Prostate gland (tissue), 2 donors: ENCODE data around the gene BEAN1. TPM values are rescaled to one million over a fixed set of nuclear protein-coding genes. Genes with fewer than 3 reads are reported as not detected.

Experiments
- DNase-seq: peaks from one replicate; pipeline ENCODE4 v3.0.0-alpha.2; 2019; ENCODE audit warnings: low spot score
- H3K27ac ChIP-seq, 2 donors: fragments of 200-600 bp; sonication (generic); 2 replicates each; pipeline ENCODE4 v1.5.1; 2017 to 2019
- H3K27me3 ChIP-seq: fragments of 200-600 bp; sonication (generic); replicated peaks from 2 replicates; pipeline ENCODE4 v1.5.1; 2019; ENCODE audit not compliant: insufficient read depth
- H3K36me3 ChIP-seq, 2 donors: fragments of 200-600 bp; sonication (generic); 1 replicate in 1 of 2; 2 replicates in 1 of 2; pipeline versions ENCODE4 v1.5.1 to v1.8.1; 2017 to 2019
- H3K4me1 ChIP-seq: fragments of 200-600 bp; sonication (generic); replicated peaks from 2 replicates; pipeline ENCODE4 v1.5.1; 2019
- H3K4me3 ChIP-seq, 2 donors: fragments of 200-600 bp; sonication (generic); 2 replicates each; pipeline ENCODE4 v1.5.1; 2017 to 2019
- H3K9me3 ChIP-seq: fragments of 200-600 bp; sonication (generic); 2 replicates; pipeline ENCODE4 v1.5.1; 2017
- CTCF ChIP-seq, 4 experiments: fragments of 200-600 bp in 2 of 4; fragments of 450-650 bp in 2 of 4; sonication (generic) in 2 of 4; IDR thresholded peaks; 1 replicate in 3 of 4; 2 replicates in 1 of 4; pipeline ENCODE4 v1.5.1; 2016 to 2019; ENCODE audit warnings: antibody characterized with exemption in 4 of 4, mild to moderate bottlenecking in 2 of 4, moderate library complexity in 2 of 4
- POLR2A ChIP-seq: fragments of 450-650 bp; IDR thresholded peaks from one replicate; pipeline ENCODE4 v1.6.1; 2016; ENCODE audit warnings: antibody characterized with exemption, mild to moderate bottlenecking
- POLR2AphosphoS5 ChIP-seq: sonication (generic); formaldehyde crosslinking; IDR thresholded peaks from one replicate; pipeline ENCODE4 v1.6.1; 2017; ENCODE audit warnings: antibody characterized with exemption
- WGBS: methylation state at CpG from one replicate; pipeline ENCODE4 v1.1.5; 2018; 5-methylcytosine and 5-hydroxymethylcytosine counted together
- intact Hi-C: fragments of 100-400 bp; cut with DNase I; formaldehyde crosslinking; loops from one replicate; pipeline ENCODE4 v1.14.2; 2022
- total RNA-seq, 2 donors: library from RNA; depleted of rRNA; stranded (reverse); fragments of >200 nt; gene quantifications; one replicate each; pipeline ENCODE4 v1.1.0, GENCODE V29; 2016

The BEAN1 gene
- total RNA-seq, 2 donors from 2014 or later, result 0.14 to 0.51 TPM

GRCh38 chr16:66380421-66380820, 46.7 kb upstream of the BEAN1 start:
- DNase-seq, result no peak
- intact Hi-C loops, result no loop called here

GRCh38 chr16:66381585-66382170, 45.4 kb upstream of the BEAN1 start:
- Histone ChIP-seq H3K36me3 (no peaks in the 10 kb centered on the region), H3K4me3 (no peak overlapping the region), H3K27ac (no peak overlapping the region), H3K9me3 (no peaks in the 10 kb centered on the region), H3K27me3 (no peaks in the 10 kb centered on the region), H3K4me1 (no peaks in the 10 kb centered on the region)
- TF ChIP-seq POLR2AphosphoS5 (no peak), POLR2A (no peak), CTCF (IDR thresholded peaks at IDR 0.05) (no peak)
- DNase-seq, result no peak
- intact Hi-C loops, result no loop called here
- WGBS, result 92% methylated on average over 5 of the region's 5 CpGs

More at GRCh38 chr16:66380421-66380820, 46.7 kb upstream of the BEAN1 start:
- no peaks in the 10 kb centered on the region for H3K9me3 ChIP-seq
- no peaks in the 10 kb centered on the region for H3K27me3 ChIP-seq
- TF ChIP-seq CTCF (IDR thresholded peaks at IDR 0.05), result no peak
- TF ChIP-seq POLR2AphosphoS5, result no peak
- TF ChIP-seq POLR2A, result no peak
- H3K4me1 ChIP-seq, result no peaks in the 10 kb centered on the region
- 59% methylated on average over 3 of the region's 3 CpGs for WGBS
- H3K36me3 ChIP-seq, result no peaks in the 10 kb centered on the region
- no peak overlapping the region for H3K27ac ChIP-seq
- H3K4me3 ChIP-seq, result no peak overlapping the region

GRCh38 chr16:66382171-66382965, 44.7 kb upstream of the BEAN1 start:
- Histone ChIP-seq H3K36me3 (no peaks in the 10 kb centered on the region), H3K27ac (no peak overlapping the region), H3K4me1 (no peaks in the 10 kb centered on the region), H3K9me3 (no peaks in the 10 kb centered on the region), H3K4me3 (no peak overlapping the region), H3K27me3 (no peaks in the 10 kb centered on the region)
- TF ChIP-seq CTCF (IDR thresholded peaks at IDR 0.05) (no peak), POLR2A (no peak), POLR2AphosphoS5 (no peak)
- no peak for DNase-seq
- intact Hi-C loops, result no loop called here
- WGBS, result 77% methylated on average over 13 of the region's 13 CpGs

GRCh38 chr16:66382966-66383299, 44.2 kb upstream of the BEAN1 start:
- DNase-seq, result no peak
- Histone ChIP-seq H3K4me1 (no peaks in the 10 kb centered on the region), H3K9me3 (no peaks in the 10 kb centered on the region), H3K4me3 (no peak overlapping the region), H3K27me3 (no peaks in the 10 kb centered on the region), H3K36me3 (no peaks in the 10 kb centered on the region), H3K27ac (no peak overlapping the region)
- no peak for TF ChIP-seq POLR2A
- no peak for TF ChIP-seq POLR2AphosphoS5
- intact Hi-C loops, result no loop called here
- WGBS, result 44% methylated on average over 3 of the region's 3 CpGs

GRCh38 chr16:66383551-66383950, 43.5 kb upstream of the BEAN1 start:
- Histone ChIP-seq H3K27me3 (no peaks in the 10 kb centered on the region), H3K9me3 (no peaks in the 10 kb centered on the region), H3K36me3 (no peaks in the 10 kb centered on the region), H3K27ac (no peak overlapping the region), H3K4me1 (no peaks in the 10 kb centered on the region), H3K4me3 (no peak overlapping the region)
- TF ChIP-seq POLR2A (no peak), POLR2AphosphoS5 (no peak), CTCF (IDR thresholded peaks at IDR 0.05) (no peak)
- no peak for DNase-seq
- intact Hi-C loops, result no loop called here
- WGBS, result 95% methylated on average over 4 of the region's 4 CpGs
